NCI-H226 (cell line): ENCODE data around the gene CEP112.

Experiments used
- DNase-seq: peaks from one replicate; pipeline ENCODE4 v3.0.0-alpha.2; 2015

The CEP112 gene

GRCh38 chr17:65918916-65919315, 273.0 kb downstream of the CEP112 start:
- no peak for DNase-seq

- DNase-seq: no peak
Measured at GRCh38 chr17:65918500-65918899, 273.4 kb downstream of the CEP112 start.

GRCh38 chr17:65917560-65917959, 274.4 kb downstream of the CEP112 start:
- no peak for DNase-seq

GRCh38 chr17:65916425-65916824, 275.5 kb downstream of the CEP112 start:
- no peak for DNase-seq

GRCh38 chr17:65914784-65915342, 277.1 kb downstream of the CEP112 start:
- no peak for DNase-seq

- no peak for DNase-seq
Measured at GRCh38 chr17:65913326-65913850, 278.5 kb downstream of the CEP112 start.

- DNase-seq: no peak
Measured at GRCh38 chr17:65910836-65911235, 281.1 kb downstream of the CEP112 start.

- no peak for DNase-seq
Measured at GRCh38 chr17:65902831-65903522, 289.0 kb downstream of the CEP112 start.

- DNase-seq: no peak
Measured at GRCh38 chr17:65902155-65902554, 289.8 kb downstream of the CEP112 start.

GRCh38 chr17:65901394-65901793, 290.5 kb downstream of the CEP112 start:
- DNase-seq: no peak

- no peak for DNase-seq
Measured at GRCh38 chr17:65900216-65900615, 291.7 kb downstream of the CEP112 start.

GRCh38 chr17:65898651-65899050, 293.3 kb downstream of the CEP112 start:
- no peak for DNase-seq

- no peak for DNase-seq
Measured at GRCh38 chr17:65896889-65897288, 295.0 kb downstream of the CEP112 start.

GRCh38 chr17:65895969-65896368, 296.0 kb downstream of the CEP112 start:
- DNase-seq: no peak

GRCh38 chr17:65893692-65894279, 298.1 kb downstream of the CEP112 start:
- DNase-seq: no peak

GRCh38 chr17:65892912-65893377, 299.0 kb downstream of the CEP112 start:
- DNase-seq: no peak

- no peak for DNase-seq
Measured at GRCh38 chr17:65891231-65891735, 300.6 kb downstream of the CEP112 start.

- peak; percentile 96 for DNase-seq
Measured at GRCh38 chr17:65888649-65889048, 303.3 kb downstream of the CEP112 start.

- peak; percentile 9 for DNase-seq
Measured at GRCh38 chr17:65886315-65887245, 305.4 kb downstream of the CEP112 start.

- no peak for DNase-seq
Measured at GRCh38 chr17:65885541-65886312, 306.2 kb downstream of the CEP112 start.

- no peak for DNase-seq
Measured at GRCh38 chr17:65876985-65877384, 314.9 kb downstream of the CEP112 start.

GRCh38 chr17:65868881-65869280, 323.1 kb downstream of the CEP112 start:
- DNase-seq: no peak
